ENCODE data around the gene ARL13B. TPM values are rescaled to one million over a fixed set of nuclear protein-coding genes. Genes with fewer than 3 reads are reported as not detected.

ARL13B gene
- total RNA-seq, result 8.6 and 12.7 TPM in 2 replicates
- 2.5 and 3.8 TPM in 2 replicates for polyA plus RNA-seq
- polyA plus RNA-seq (2011; cell fraction: cytosol; rRNA removed), result 3.7 TPM in 2 replicates
- 5.3 and 7.3 TPM in 2 replicates for polyA plus RNA-seq (2011; cell fraction: nucleus; rRNA removed)
- 6.2 and 6.4 TPM in 2 replicates for polyA plus RNA-seq (2012)
- 2.3 and 2.4 TPM in 2 replicates for polyA minus RNA-seq
- polyA minus RNA-seq (2011; cell fraction: cytosol; rRNA and poly(A)+ RNA removed), result 12.7 TPM
- 4.5 and 6.7 TPM in 2 replicates for polyA minus RNA-seq (2011; cell fraction: nucleus; rRNA and poly(A)+ RNA removed)
- Bru-seq, nascent RNA, result percentile 68 among the genes with signal in this experiment
- BruChase-seq, experiment 1, labeled RNA remaining after a 6-hour chase, result percentile 57 among the genes with signal in this experiment
- percentile 69 among the genes with signal in this experiment for BruChase-seq, experiment 2, labeled RNA remaining after a 2-hour chase
- long read RNA-seq, transcript ARL13B-203 (10 exons, 2,453 nt), result major isoform, 9 of 26 reads
- long read RNA-seq, partial matches to known transcripts, result 0 of 26 reads
- long read RNA-seq, other reads (novel, unspliced or antisense), result 16 of 26 reads

GRCh38 chr3:93979850-93980676 lies at the start of gene ARL13B:
Gene ARL13B, plus strand, starts transcription at chr3:93980155. Its CDS starts 269 bp downstream, at chr3:93980424.
- H3K4me3 ChIP-seq (replicated peaks in 1 of 3; ENCODE audit: insufficient read depth in 1 of 3, low read depth in 1 of 3, low read length in 3 of 3), result peak within 1 kb of the TSS; percentile 67 to 94 (median 92)
- DNase-seq (ENCODE audit: low read depth, low spot score) (peak; percentile 99), FAIRE-seq (peak; percentile 97)
- ChIA-PET POLR2A (no interaction called here), CTCF (interaction anchor here (0.6 to 1.0 kb wide), 6 partner anchors 23 to 122 kb away, joined by 3 to 5 read pairs (median 3); partner anchors contain the start of genes DHFR2 and NSUN3)
- H3K9ac ChIP-seq (replicated peaks; ENCODE audit: extremely low read depth, insufficient read depth, low read length), result peak within 1 kb of the TSS; percentile 85
- no peaks in the 10 kb centered on the region for H3K9me1 ChIP-seq (replicated peaks; ENCODE audit: control insufficient read depth, extremely low read depth, insufficient read depth, low read length)
- peaks cover 5 to 11% of the 10 kb centered on the region in 2 experiments for H3K27me3 ChIP-seq (ENCODE audit: control insufficient read depth in 2 of 2, insufficient read depth in 2 of 2, low read length in 2 of 2)
- peak within 1 kb of the TSS; percentile 96 for H2AFZ ChIP-seq (ENCODE audit: low read depth, low read length)
- peak within 1 kb of the TSS; percentile 74 for H3K27ac ChIP-seq (ENCODE audit: insufficient read depth, low read depth, low read length)
- peaks cover 15% of the 10 kb centered on the region for H3K4me1 ChIP-seq (ENCODE audit: control insufficient read depth, extremely low read depth, insufficient read depth, low read length)
- dilution Hi-C loops (cut with MboI; ENCODE audit: extremely low pct_ligation_motif_present, low sequenced_read_pairs) (no loop called here), intact Hi-C loops (cut with micrococcal nuclease) (loop anchor here (1.0 to 2.0 kb wide), 2 partner anchors 25 to 82 kb away; partner anchors contain the start of gene DHFR2)
- no peaks in the 10 kb centered on the region for H3K36me3 ChIP-seq (ENCODE audit: control insufficient read depth in 2 of 2, extremely low read depth in 1 of 2, insufficient read depth in 2 of 2, low read length in 2 of 2)
- TSS peak; percentile 57 for BruUV-seq (replicated peaks)
- no peaks in the 10 kb centered on the region for H4K20me1 ChIP-seq (replicated peaks; ENCODE audit: control insufficient read depth, extremely low read depth, insufficient read depth, low read length)
- H3K4me2 ChIP-seq (ENCODE audit: insufficient read depth, low read length), result peak within 1 kb of the TSS; percentile 98
- peaks cover 16% of the 10 kb centered on the region for H3K79me2 ChIP-seq (ENCODE audit: control insufficient read depth, insufficient read depth, low read length)
- no peaks in the 10 kb centered on the region for H3K9me3 ChIP-seq (replicated peaks; ENCODE audit: control insufficient read depth, insufficient read depth, low read length)
- TF ChIP-seq POLR2A (IDR thresholded peaks at IDR 0.05; ENCODE audit: low read depth, low read length) (peak; percentile 60), CTCF (IDR thresholded peaks at IDR 0.05; ENCODE audit: extremely low read depth in 1 of 2, insufficient read depth in 1 of 2, low read depth in 1 of 2, low read length in 2 of 2) (no peak), MAX (IDR thresholded peaks at IDR 0.05; ENCODE audit: insufficient read depth, insufficient read length) (no peak), GATA2 (IDR thresholded peaks at IDR 0.05; ENCODE audit: insufficient read depth, insufficient read length, low read depth, low read length) (no peak), EZH2 (IDR thresholded peaks at IDR 0.05; ENCODE audit: borderline replicate concordance, low read depth, low read length, severe bottlenecking) (no peak), JUN (IDR thresholded peaks at IDR 0.05; ENCODE audit: borderline replicate concordance, insufficient read depth, insufficient read length, low read depth) (no peak), MYC (IDR thresholded peaks at IDR 0.05; ENCODE audit: low read depth, low read length) (no peak), FOS (IDR thresholded peaks at IDR 0.05; ENCODE audit: borderline replicate concordance, insufficient read depth, low read length) (no peak), POLR2AphosphoS5 (IDR thresholded peaks at IDR 0.05; ENCODE audit: insufficient read depth, low read depth, low read length) (peak; percentile 35)
